Parathyroid adenoma (tissue), 2 donors: ENCODE data around the gene ERH.

Experiments
- H2AFZ ChIP-seq: fragments of 300-600 bp; sonication (generic); one replicate; pipeline ENCODE4 v1.7.0; 2017; ENCODE audit warnings: antibody characterized with exemption, mild to moderate bottlenecking
- H3K27ac ChIP-seq: fragments of 300-600 bp; sonication (generic); one replicate; pipeline ENCODE4 v1.7.0; 2017
- H3K27me3 ChIP-seq: fragments of 300-600 bp; sonication (generic); one replicate; pipeline ENCODE4 v1.7.0; 2017; ENCODE audit warnings: low read length; ENCODE audit not compliant: control insufficient read depth, insufficient read depth
- H3K36me3 ChIP-seq: fragments of 300-600 bp; sonication (generic); one replicate; pipeline ENCODE4 v1.7.0; 2017; ENCODE audit warnings: low read length; ENCODE audit not compliant: control insufficient read depth, insufficient read depth
- H3K4me1 ChIP-seq: fragments of 300-600 bp; sonication (generic); one replicate; pipeline ENCODE4 v1.7.0; 2017; ENCODE audit warnings: control low read depth
- H3K4me2 ChIP-seq: fragments of 300-600 bp; sonication (generic); one replicate; pipeline ENCODE4 v1.7.0; 2017; ENCODE audit warnings: low read length
- H3K4me3 ChIP-seq: fragments of 300-600 bp; sonication (generic); one replicate; pipeline ENCODE4 v1.7.0; 2017; ENCODE audit warnings: low read depth, low read length
- H3K79me2 ChIP-seq: fragments of 300-600 bp; sonication (generic); one replicate; pipeline ENCODE4 v1.7.0; 2017; ENCODE audit warnings: control low read depth
- H3K9ac ChIP-seq: fragments of 300-600 bp; sonication (generic); one replicate; pipeline ENCODE4 v1.7.0; 2017; ENCODE audit warnings: mild to moderate bottlenecking
- H3K9me3 ChIP-seq: fragments of 300-600 bp; sonication (generic); one replicate; pipeline ENCODE4 v1.7.0; 2017; ENCODE audit warnings: low read length; ENCODE audit not compliant: control insufficient read depth
- TF ChIP-seq, protein P1 (sequence below): fragments of 300-600 bp; sonication (generic); IDR thresholded peaks from one replicate; pipeline ENCODE4 v1.7.0; 2017; ENCODE audit warnings: antibody characterized with exemption, mild to moderate bottlenecking
- donor health status: primary hyperparathyroidism.

ERH gene

DNA sequence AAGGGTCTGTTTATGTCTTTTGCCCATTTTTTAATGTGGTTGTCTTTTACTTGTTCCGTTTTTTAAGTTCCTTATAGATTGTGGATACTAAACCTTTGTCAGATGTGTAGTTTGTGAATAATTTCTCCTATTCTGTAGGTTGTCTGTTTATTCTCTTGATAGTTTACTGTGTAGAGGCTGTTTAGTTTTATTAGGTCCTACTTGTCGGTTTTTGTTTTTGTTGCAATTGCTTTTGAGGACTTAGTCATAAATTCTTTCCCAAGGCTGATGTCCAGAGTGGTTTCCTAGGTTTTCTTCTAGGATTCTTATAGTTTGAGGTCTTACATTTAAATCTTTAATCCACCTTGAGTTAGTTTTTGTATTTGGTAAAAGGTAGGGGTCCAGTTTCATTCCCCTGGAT is 34.3 kb upstream of the ERH start:
- Histone ChIP-seq H3K79me2 (peaks cover 20% of the 10 kb centered on the region), H3K27ac (no peak overlapping the region), H3K9me3 (no peaks in the 10 kb centered on the region), H3K4me1 (no peaks in the 10 kb centered on the region), H3K27me3 (no peaks in the 10 kb centered on the region), H3K36me3 (no peaks in the 10 kb centered on the region), H2AFZ (no peak overlapping the region), H3K4me2 (no peak overlapping the region), H3K4me3 (no peak overlapping the region), H3K9ac (no peak overlapping the region)
- TF ChIP-seq, protein P1, sequence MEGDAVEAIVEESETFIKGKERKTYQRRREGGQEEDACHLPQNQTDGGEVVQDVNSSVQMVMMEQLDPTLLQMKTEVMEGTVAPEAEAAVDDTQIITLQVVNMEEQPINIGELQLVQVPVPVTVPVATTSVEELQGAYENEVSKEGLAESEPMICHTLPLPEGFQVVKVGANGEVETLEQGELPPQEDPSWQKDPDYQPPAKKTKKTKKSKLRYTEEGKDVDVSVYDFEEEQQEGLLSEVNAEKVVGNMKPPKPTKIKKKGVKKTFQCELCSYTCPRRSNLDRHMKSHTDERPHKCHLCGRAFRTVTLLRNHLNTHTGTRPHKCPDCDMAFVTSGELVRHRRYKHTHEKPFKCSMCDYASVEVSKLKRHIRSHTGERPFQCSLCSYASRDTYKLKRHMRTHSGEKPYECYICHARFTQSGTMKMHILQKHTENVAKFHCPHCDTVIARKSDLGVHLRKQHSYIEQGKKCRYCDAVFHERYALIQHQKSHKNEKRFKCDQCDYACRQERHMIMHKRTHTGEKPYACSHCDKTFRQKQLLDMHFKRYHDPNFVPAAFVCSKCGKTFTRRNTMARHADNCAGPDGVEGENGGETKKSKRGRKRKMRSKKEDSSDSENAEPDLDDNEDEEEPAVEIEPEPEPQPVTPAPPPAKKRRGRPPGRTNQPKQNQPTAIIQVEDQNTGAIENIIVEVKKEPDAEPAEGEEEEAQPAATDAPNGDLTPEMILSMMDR: no peak

DNA sequence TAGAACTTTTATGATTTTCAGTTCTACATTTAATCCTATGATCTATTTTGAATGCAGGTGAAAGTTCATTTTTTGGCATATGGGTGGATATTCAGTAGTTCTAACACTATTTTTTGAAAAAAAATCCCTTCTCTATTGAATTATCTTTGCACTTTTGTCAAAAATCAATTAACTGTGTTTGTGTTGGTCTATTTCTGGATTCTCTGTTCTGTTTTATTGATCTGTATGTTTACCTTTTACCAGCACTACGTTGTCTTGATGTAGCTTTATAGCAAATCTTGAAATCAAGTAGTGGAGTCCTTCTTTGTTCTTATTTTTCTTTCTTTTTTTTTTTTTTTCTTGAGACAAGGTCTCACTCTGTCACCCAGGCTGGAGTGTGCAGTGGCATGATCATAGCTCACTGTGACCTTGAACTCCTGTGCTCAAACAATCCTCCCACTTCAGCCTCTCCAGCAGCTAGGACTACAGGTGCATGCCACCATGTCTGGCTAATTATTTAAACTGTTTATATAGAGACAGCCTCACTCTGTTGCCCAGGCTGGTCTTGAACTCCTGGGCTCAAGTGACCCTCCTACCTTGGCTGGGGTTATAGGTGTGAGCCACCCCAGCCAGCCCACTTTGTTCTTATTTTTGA is 32.3 kb upstream of the ERH start:
- Histone ChIP-seq H3K9me3 (no peaks in the 10 kb centered on the region), H2AFZ (no peak overlapping the region), H3K36me3 (no peaks in the 10 kb centered on the region), H3K4me1 (no peaks in the 10 kb centered on the region), H3K9ac (no peak overlapping the region), H3K4me3 (no peak overlapping the region), H3K27ac (no peak overlapping the region), H3K79me2 (peaks cover 19% of the 10 kb centered on the region), H3K4me2 (no peak overlapping the region), H3K27me3 (no peaks in the 10 kb centered on the region)
- TF ChIP-seq, protein P1: no peak

DNA sequence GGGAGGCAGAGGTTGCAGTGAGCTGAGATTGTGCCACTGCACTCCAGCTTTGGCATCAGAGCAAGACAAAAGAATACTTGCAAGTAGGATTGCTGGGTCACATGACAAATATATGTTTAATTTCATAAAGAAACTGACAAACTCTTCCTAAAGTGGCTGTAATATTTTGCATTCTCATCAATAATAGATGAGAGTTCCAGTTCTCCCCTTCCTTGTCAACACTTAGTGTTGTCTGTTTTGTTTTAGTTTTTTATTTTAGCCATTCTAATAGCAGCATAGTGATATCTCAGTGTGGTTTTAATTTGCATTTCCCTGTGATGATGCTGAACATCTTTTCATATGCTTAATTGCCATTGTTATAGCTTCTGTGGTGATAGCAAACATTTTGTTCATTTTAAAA is 31.5 kb upstream of the ERH start:
- Histone ChIP-seq H3K9ac (no peak overlapping the region), H3K27me3 (no peaks in the 10 kb centered on the region), H3K4me2 (no peak overlapping the region), H3K27ac (no peak overlapping the region), H3K4me1 (no peaks in the 10 kb centered on the region), H3K79me2 (peaks cover 14% of the 10 kb centered on the region), H3K36me3 (no peaks in the 10 kb centered on the region), H2AFZ (no peak overlapping the region), H3K4me3 (no peak overlapping the region), H3K9me3 (no peaks in the 10 kb centered on the region)
- TF ChIP-seq, protein P1: no peak

DNA sequence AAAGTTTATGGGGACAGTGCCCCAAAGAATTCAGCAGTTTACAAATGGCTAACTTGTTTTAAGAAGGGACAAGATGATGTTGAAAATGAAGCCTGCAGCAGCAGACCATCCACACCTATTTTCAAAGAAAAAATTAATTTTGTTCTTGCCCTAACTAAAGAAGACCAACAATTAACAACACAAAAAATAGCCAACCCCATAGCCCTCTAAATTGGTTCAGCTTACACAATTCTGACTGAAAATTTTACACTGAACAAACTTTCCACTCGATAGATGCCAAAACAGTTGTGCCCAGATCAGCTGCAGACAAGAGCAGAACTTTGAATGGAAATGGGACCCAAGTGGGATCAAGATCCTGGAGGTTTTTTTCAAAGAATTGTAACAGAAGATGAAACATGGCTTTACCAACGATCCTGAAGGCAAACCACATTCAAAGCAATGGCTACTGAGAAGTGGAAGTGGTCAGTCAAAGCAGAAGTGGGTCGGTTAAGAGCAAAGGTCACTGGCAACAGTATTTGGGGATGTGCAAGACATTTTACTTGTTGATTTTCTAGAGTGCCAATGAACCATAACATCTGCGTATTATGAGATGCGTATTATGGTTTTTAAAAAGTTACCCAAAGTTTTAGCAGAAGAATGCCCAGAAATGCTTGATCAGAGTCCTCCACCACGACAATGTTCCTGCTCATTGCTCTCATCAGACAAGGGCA is 30.3 kb upstream of the ERH start:
- no peak overlapping the region for H3K27ac ChIP-seq
- H3K79me2 ChIP-seq: peaks cover 14% of the 10 kb centered on the region
- H2AFZ ChIP-seq: no peak overlapping the region
- H3K9ac ChIP-seq: no peak overlapping the region
- H3K36me3 ChIP-seq: no peaks in the 10 kb centered on the region
- no peaks in the 10 kb centered on the region for H3K9me3 ChIP-seq
- H3K4me2 ChIP-seq: no peak overlapping the region
- no peaks in the 10 kb centered on the region for H3K4me1 ChIP-seq
- no peak overlapping the region for H3K4me3 ChIP-seq
- no peaks in the 10 kb centered on the region for H3K27me3 ChIP-seq
- TF ChIP-seq, protein P1: no peak

DNA sequence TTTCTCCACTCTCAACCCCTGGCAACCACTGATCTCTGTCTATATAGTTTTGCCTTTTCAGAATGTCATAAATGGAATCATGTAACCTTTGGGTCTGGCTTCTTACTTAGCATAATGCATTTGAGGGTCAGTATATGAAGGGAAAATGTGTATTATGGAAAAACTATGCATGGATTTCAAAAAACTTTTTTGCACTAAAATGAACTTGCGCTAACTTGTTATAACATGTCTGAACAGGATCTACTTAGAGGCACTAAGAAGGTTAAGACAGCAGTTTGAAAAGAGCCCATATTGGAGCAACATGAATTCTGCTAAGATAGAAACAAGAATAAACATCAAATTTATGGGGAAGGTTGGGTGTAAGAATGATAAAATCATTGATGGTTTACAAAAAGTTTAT is 29.5 kb upstream of the ERH start:
- H3K9ac ChIP-seq: no peak overlapping the region
- H3K27me3 ChIP-seq: no peaks in the 10 kb centered on the region
- TF ChIP-seq, protein P1: no peak
- H3K9me3 ChIP-seq: no peaks in the 10 kb centered on the region
- H3K36me3 ChIP-seq: no peaks in the 10 kb centered on the region
- peaks cover 13% of the 10 kb centered on the region for H3K79me2 ChIP-seq
- H3K4me1 ChIP-seq: no peaks in the 10 kb centered on the region
- H3K4me3 ChIP-seq: no peak overlapping the region
- H3K27ac ChIP-seq: no peak overlapping the region
- no peak overlapping the region for H3K4me2 ChIP-seq
- no peak overlapping the region for H2AFZ ChIP-seq
